ENCODE measurements around the gene TPRN.

The TPRN gene

GRCh38 chr9:137182836-137183235, 17.7 kb downstream of the TPRN start:
- Mint-ChIP-seq H3K9me3 (no peaks in the 10 kb centered on the region), H3K27me3 (ENCODE audit: low read depth) (no peaks in the 10 kb centered on the region), H3K4me3 (no peak overlapping the region), H3K4me1 (ENCODE audit: low read depth) (peaks cover 13% of the 10 kb centered on the region), H3K27ac (no peak overlapping the region), H3K36me3 (ENCODE audit: low read depth) (peaks cover 7% of the 10 kb centered on the region)

- Mint-ChIP-seq H3K36me3 (ENCODE audit: low read depth) (peaks cover 9% of the 10 kb centered on the region), H3K27me3 (ENCODE audit: low read depth) (no peaks in the 10 kb centered on the region), H3K4me3 (no peak overlapping the region)
Observed at GRCh38 chr9:137181680-137182079, 18.9 kb downstream of the TPRN start.

GRCh38 chr9:137180491-137180890, 20.1 kb downstream of the TPRN start:
- H3K4me3 Mint-ChIP-seq = no peak overlapping the region
- H3K36me3 Mint-ChIP-seq (ENCODE audit: low read depth) = peaks cover 9% of the 10 kb centered on the region
- H3K27me3 Mint-ChIP-seq (ENCODE audit: low read depth) = no peaks in the 10 kb centered on the region
- H3K9me3 Mint-ChIP-seq = no peaks in the 10 kb centered on the region
- no peak overlapping the region for H3K27ac Mint-ChIP-seq
- peaks cover 4% of the 10 kb centered on the region for H3K4me1 Mint-ChIP-seq (ENCODE audit: low read depth)

More at GRCh38 chr9:137181680-137182079, 18.9 kb downstream of the TPRN start:
- Mint-ChIP-seq H3K27ac (no peak overlapping the region), H3K4me1 (ENCODE audit: low read depth) (peaks cover 4% of the 10 kb centered on the region), H3K9me3 (no peaks in the 10 kb centered on the region)

GRCh38 chr9:137179761-137180160, 20.8 kb downstream of the TPRN start:
- Mint-ChIP-seq H3K4me1 (ENCODE audit: low read depth) (peaks cover 4% of the 10 kb centered on the region), H3K27ac (no peak overlapping the region), H3K27me3 (ENCODE audit: low read depth) (no peaks in the 10 kb centered on the region), H3K36me3 (ENCODE audit: low read depth) (peaks cover 9% of the 10 kb centered on the region), H3K4me3 (no peak overlapping the region), H3K9me3 (no peaks in the 10 kb centered on the region)

- Mint-ChIP-seq H3K4me3 (no peak overlapping the region), H3K27ac (no peak overlapping the region), H3K27me3 (ENCODE audit: low read depth) (no peaks in the 10 kb centered on the region), H3K36me3 (ENCODE audit: low read depth) (peaks cover 6% of the 10 kb centered on the region), H3K9me3 (no peaks in the 10 kb centered on the region), H3K4me1 (ENCODE audit: low read depth) (peaks cover under 1% of the 10 kb centered on the region)
Observed at GRCh38 chr9:137178939-137179630, 21.5 kb downstream of the TPRN start.

- H3K36me3 Mint-ChIP-seq (ENCODE audit: low read depth) = peaks cover 5% of the 10 kb centered on the region
Observed at GRCh38 chr9:137178201-137178938, 22.2 kb downstream of the TPRN start.

GRCh38 chr9:137176302-137177182, 24.0 kb downstream of the TPRN start:
- H3K27me3 Mint-ChIP-seq (ENCODE audit: low read depth) = peaks cover 6% of the 10 kb centered on the region
- H3K27ac Mint-ChIP-seq = no peak overlapping the region
- H3K4me3 Mint-ChIP-seq = no peak overlapping the region
- H3K4me1 Mint-ChIP-seq (ENCODE audit: low read depth) = no peaks in the 10 kb centered on the region
- H3K36me3 Mint-ChIP-seq (ENCODE audit: low read depth) = peaks cover 2% of the 10 kb centered on the region
- H3K9me3 Mint-ChIP-seq = no peaks in the 10 kb centered on the region

More at GRCh38 chr9:137178201-137178938, 22.2 kb downstream of the TPRN start:
- no peak overlapping the region for H3K27ac Mint-ChIP-seq
- H3K9me3 Mint-ChIP-seq = no peaks in the 10 kb centered on the region
- no peaks in the 10 kb centered on the region for H3K4me1 Mint-ChIP-seq (ENCODE audit: low read depth)
- H3K4me3 Mint-ChIP-seq = no peak overlapping the region
- peaks cover 2% of the 10 kb centered on the region for H3K27me3 Mint-ChIP-seq (ENCODE audit: low read depth)

GRCh38 chr9:137175345-137175961, 25.1 kb downstream of the TPRN start:
- Mint-ChIP-seq H3K27ac (no peak overlapping the region), H3K4me1 (ENCODE audit: low read depth) (no peaks in the 10 kb centered on the region)

GRCh38 chr9:137174722-137175293, 25.7 kb downstream of the TPRN start:
- Mint-ChIP-seq H3K4me3 (no peak overlapping the region), H3K36me3 (ENCODE audit: low read depth) (peaks cover 2% of the 10 kb centered on the region), H3K4me1 (ENCODE audit: low read depth) (no peaks in the 10 kb centered on the region), H3K9me3 (no peaks in the 10 kb centered on the region), H3K27ac (no peak overlapping the region), H3K27me3 (ENCODE audit: low read depth) (peaks cover 18% of the 10 kb centered on the region)

More at GRCh38 chr9:137175345-137175961, 25.1 kb downstream of the TPRN start:
- Mint-ChIP-seq H3K9me3 (no peaks in the 10 kb centered on the region), H3K36me3 (ENCODE audit: low read depth) (peaks cover 2% of the 10 kb centered on the region), H3K27me3 (ENCODE audit: low read depth) (peaks cover 12% of the 10 kb centered on the region), H3K4me3 (no peak overlapping the region)

GRCh38 chr9:137173796-137174664, 26.5 kb downstream of the TPRN start:
- Mint-ChIP-seq H3K4me1 (ENCODE audit: low read depth) (no peaks in the 10 kb centered on the region), H3K27ac (no peak overlapping the region), H3K4me3 (no peak overlapping the region), H3K36me3 (ENCODE audit: low read depth) (peaks cover 2% of the 10 kb centered on the region), H3K27me3 (ENCODE audit: low read depth) (peaks cover 18% of the 10 kb centered on the region), H3K9me3 (no peaks in the 10 kb centered on the region)

GRCh38 chr9:137172901-137173795, 27.4 kb downstream of the TPRN start:
- H3K27me3 Mint-ChIP-seq (ENCODE audit: low read depth) = peaks cover 18% of the 10 kb centered on the region
- H3K4me1 Mint-ChIP-seq (ENCODE audit: low read depth) = no peaks in the 10 kb centered on the region
- H3K4me3 Mint-ChIP-seq = no peak overlapping the region
- peaks cover 2% of the 10 kb centered on the region for H3K36me3 Mint-ChIP-seq (ENCODE audit: low read depth)
- no peaks in the 10 kb centered on the region for H3K9me3 Mint-ChIP-seq
- H3K27ac Mint-ChIP-seq = no peak overlapping the region

- H3K4me3 Mint-ChIP-seq = no peak overlapping the region
- no peaks in the 10 kb centered on the region for H3K4me1 Mint-ChIP-seq (ENCODE audit: low read depth)
- no peaks in the 10 kb centered on the region for H3K9me3 Mint-ChIP-seq
- peaks cover 26% of the 10 kb centered on the region for H3K27me3 Mint-ChIP-seq (ENCODE audit: low read depth)
- H3K27ac Mint-ChIP-seq = no peak overlapping the region
- H3K36me3 Mint-ChIP-seq (ENCODE audit: low read depth) = no peaks in the 10 kb centered on the region
Observed at GRCh38 chr9:137171149-137171900, 29.2 kb downstream of the TPRN start.

Data from T-helper 1 cell treated with Interleukin-12 subunit alpha and Interleukin-12 subunit beta and Interleukin-4 antibody, amounts not matched to agents 30 μg/mL and 1 μg/mL, for 36 hours (primary cell).